ENCODE results near the gene NDC80. TPM values are rescaled to one million over a fixed set of nuclear protein-coding genes. Genes with fewer than 3 reads are reported as not detected.

Gene NDC80
- total RNA-seq, 1 donor, result 2.2 TPM

DNA sequence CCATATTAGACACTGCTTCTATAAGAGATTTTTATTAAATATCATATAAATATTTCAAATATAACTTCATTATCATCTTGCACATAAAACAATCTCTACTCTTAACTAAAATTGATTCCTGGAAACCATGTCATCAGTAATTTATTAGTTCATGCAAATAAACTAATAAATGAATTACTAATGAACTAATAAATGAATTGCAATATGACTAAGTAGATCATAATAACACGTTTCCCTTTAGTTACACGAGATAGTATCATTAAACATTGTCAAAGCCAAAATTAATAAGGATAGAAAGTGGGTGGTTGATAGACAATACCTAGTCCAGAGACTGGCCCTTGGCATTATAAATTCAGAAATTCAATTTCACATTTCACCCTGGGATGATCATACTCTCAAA is 26.2 kb upstream of the NDC80 start:
- TF ChIP-seq CTCF (IDR thresholded peaks at IDR 0.05; ENCODE audit: extremely low read depth, low read depth, low read length), result no peak
- H3K36me3 ChIP-seq (ENCODE audit: insufficient read depth, low read length), result peaks cover 5% of the 10 kb centered on the region
- H3K4me3 ChIP-seq (ENCODE audit: insufficient read depth, low read length), result no peak overlapping the region
- H2AFZ ChIP-seq (ENCODE audit: low read length), result no peak overlapping the region
- no peak overlapping the region for H3K27ac ChIP-seq (ENCODE audit: low read depth, low read length)
- H3K9me3 ChIP-seq (ENCODE audit: low read depth, low read length), result no peaks in the 10 kb centered on the region
- no peaks in the 10 kb centered on the region for H3K79me2 ChIP-seq (ENCODE audit: insufficient read depth, low read length)
- H3K27me3 ChIP-seq (ENCODE audit: insufficient read depth, low read length), result no peaks in the 10 kb centered on the region
- no peak overlapping the region for H3K4me2 ChIP-seq (ENCODE audit: insufficient read depth, low read length)
- DNase-seq (ENCODE audit: insufficient read length, low spot score, missing footprints), result no peak
- no peaks in the 10 kb centered on the region for H4K20me1 ChIP-seq (ENCODE audit: insufficient read depth, low read length)
- no peaks in the 10 kb centered on the region for H3K4me1 ChIP-seq (ENCODE audit: insufficient read depth, low read length)

- peak; percentile 59 for TF ChIP-seq CTCF (IDR thresholded peaks at IDR 0.05; ENCODE audit: extremely low read depth, low read depth, low read length)
- Histone ChIP-seq H3K4me2 (ENCODE audit: insufficient read depth, low read length) (no peak overlapping the region), H2AFZ (ENCODE audit: low read length) (no peak overlapping the region), H3K4me1 (ENCODE audit: insufficient read depth, low read length) (no peaks in the 10 kb centered on the region), H3K36me3 (ENCODE audit: insufficient read depth, low read length) (peaks cover 5% of the 10 kb centered on the region), H3K4me3 (ENCODE audit: insufficient read depth, low read length) (no peak overlapping the region), H3K79me2 (ENCODE audit: insufficient read depth, low read length) (no peaks in the 10 kb centered on the region), H3K27ac (ENCODE audit: low read depth, low read length) (no peak overlapping the region), H4K20me1 (ENCODE audit: insufficient read depth, low read length) (no peaks in the 10 kb centered on the region), H3K27me3 (ENCODE audit: insufficient read depth, low read length) (no peaks in the 10 kb centered on the region), H3K9me3 (ENCODE audit: low read depth, low read length) (no peaks in the 10 kb centered on the region)
- DNase-seq (ENCODE audit: insufficient read length, low spot score, missing footprints), result peak; percentile 48
Observed at GRCh38 chr18:2547477-2548087, 23.8 kb upstream of the NDC80 start.

- Histone ChIP-seq H3K79me2 (ENCODE audit: insufficient read depth, low read length) (no peaks in the 10 kb centered on the region), H3K4me3 (ENCODE audit: insufficient read depth, low read length) (no peak overlapping the region), H4K20me1 (ENCODE audit: insufficient read depth, low read length) (no peaks in the 10 kb centered on the region), H3K4me2 (ENCODE audit: insufficient read depth, low read length) (no peak overlapping the region), H3K27me3 (ENCODE audit: insufficient read depth, low read length) (no peaks in the 10 kb centered on the region), H3K36me3 (ENCODE audit: insufficient read depth, low read length) (peaks cover 5% of the 10 kb centered on the region), H3K9me3 (ENCODE audit: low read depth, low read length) (no peaks in the 10 kb centered on the region), H2AFZ (ENCODE audit: low read length) (no peak overlapping the region), H3K4me1 (ENCODE audit: insufficient read depth, low read length) (no peaks in the 10 kb centered on the region), H3K27ac (ENCODE audit: low read depth, low read length) (no peak overlapping the region)
- no peak for DNase-seq (ENCODE audit: insufficient read length, low spot score, missing footprints)
- TF ChIP-seq CTCF (IDR thresholded peaks at IDR 0.05; ENCODE audit: extremely low read depth, low read depth, low read length), result no peak
Observed at GRCh38 chr18:2549462-2549861, 21.9 kb upstream of the NDC80 start.

GRCh38 chr18:2551425-2551824 is 19.9 kb upstream of the NDC80 start:
- H3K9me3 ChIP-seq (ENCODE audit: low read depth, low read length), result no peaks in the 10 kb centered on the region
- H3K27me3 ChIP-seq (ENCODE audit: insufficient read depth, low read length), result no peaks in the 10 kb centered on the region
- H3K79me2 ChIP-seq (ENCODE audit: insufficient read depth, low read length), result no peaks in the 10 kb centered on the region
- H3K4me1 ChIP-seq (ENCODE audit: insufficient read depth, low read length), result no peaks in the 10 kb centered on the region
- H3K4me3 ChIP-seq (ENCODE audit: insufficient read depth, low read length), result no peak overlapping the region
- no peaks in the 10 kb centered on the region for H4K20me1 ChIP-seq (ENCODE audit: insufficient read depth, low read length)
- H2AFZ ChIP-seq (ENCODE audit: low read length), result no peak overlapping the region
- TF ChIP-seq CTCF (IDR thresholded peaks at IDR 0.05; ENCODE audit: extremely low read depth, low read depth, low read length), result no peak
- H3K27ac ChIP-seq (ENCODE audit: low read depth, low read length), result no peak overlapping the region
- H3K36me3 ChIP-seq (ENCODE audit: insufficient read depth, low read length), result peaks cover 5% of the 10 kb centered on the region
- no peak for DNase-seq (ENCODE audit: insufficient read length, low spot score, missing footprints)
- H3K4me2 ChIP-seq (ENCODE audit: insufficient read depth, low read length), result no peak overlapping the region

All from osteoblast (primary cell).